GM06990 (cell line): ENCODE measurements around the gene GNAQ.

Experiments
- DNase-seq: peaks from one replicate; pipeline ENCODE4 v3.0.0-alpha.2; 2011; ENCODE audit not compliant: insufficient read length; ENCODE audit errors: extremely low read depth
- H3K27me3 ChIP-seq: replicated peaks from 2 replicates; pipeline ENCODE4 v1.6.0; 2011; ENCODE audit warnings: low read length; ENCODE audit not compliant: control insufficient read depth, insufficient read depth
- H3K36me3 ChIP-seq: 2 replicates; pipeline ENCODE4 v1.5.1; 2011; ENCODE audit warnings: low read length; ENCODE audit not compliant: control insufficient read depth, insufficient read depth
- H3K4me3 ChIP-seq: replicated peaks from 2 replicates; pipeline ENCODE4 v1.5.1; 2011; ENCODE audit warnings: low read depth, mild to moderate bottlenecking, control low read depth, low read length
- CTCF ChIP-seq: IDR thresholded peaks from 2 replicates; pipeline ENCODE4 v1.5.1; 2011; ENCODE audit warnings: low read length, control low read depth, mild to moderate bottlenecking, inconsistent platforms; ENCODE audit not compliant: insufficient read depth, poor library complexity, severe bottlenecking

The GNAQ gene

GRCh38 chr9:77810047-77810446 lies 221.6 kb downstream of the GNAQ start:
- TF ChIP-seq CTCF: no peak
- no peak for DNase-seq
- H3K4me3 ChIP-seq: no peak overlapping the region
- no peaks in the 10 kb centered on the region for H3K27me3 ChIP-seq
- H3K36me3 ChIP-seq: no peaks in the 10 kb centered on the region

DNA sequence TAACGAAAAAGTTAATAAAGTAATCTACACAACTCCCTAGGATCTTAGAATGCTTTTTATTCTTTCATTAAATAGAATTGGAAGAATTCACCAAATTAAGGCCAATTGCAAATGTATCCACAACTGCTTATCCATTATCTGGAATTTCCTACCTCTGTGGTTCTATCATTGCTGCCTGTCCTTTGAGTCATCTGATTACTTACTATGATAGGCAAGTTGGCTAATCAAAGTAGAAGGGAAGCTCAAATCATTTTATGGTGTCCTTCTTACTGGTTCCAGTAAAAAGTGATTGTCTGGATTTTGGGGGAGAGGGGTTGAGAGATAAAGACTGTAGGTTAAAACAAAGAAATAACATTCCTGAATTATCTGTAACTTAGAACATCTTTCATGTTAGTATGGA lies 222.1 kb downstream of the GNAQ start:
- Histone ChIP-seq H3K27me3 (no peaks in the 10 kb centered on the region), H3K4me3 (no peak overlapping the region), H3K36me3 (no peaks in the 10 kb centered on the region)
- no peak for DNase-seq
- no peak for TF ChIP-seq CTCF

GRCh38 chr9:77808751-77809081 lies 222.9 kb downstream of the GNAQ start:
- no peak for TF ChIP-seq CTCF
- H3K27me3 ChIP-seq: no peaks in the 10 kb centered on the region
- H3K4me3 ChIP-seq: no peak overlapping the region
- no peaks in the 10 kb centered on the region for H3K36me3 ChIP-seq
- no peak for DNase-seq

- H3K4me3 ChIP-seq: no peak overlapping the region
- no peaks in the 10 kb centered on the region for H3K36me3 ChIP-seq
- DNase-seq: no peak
- no peak for TF ChIP-seq CTCF
- no peaks in the 10 kb centered on the region for H3K27me3 ChIP-seq
Measured at GRCh38 chr9:77807846-77808750, 223.5 kb downstream of the GNAQ start.

DNA sequence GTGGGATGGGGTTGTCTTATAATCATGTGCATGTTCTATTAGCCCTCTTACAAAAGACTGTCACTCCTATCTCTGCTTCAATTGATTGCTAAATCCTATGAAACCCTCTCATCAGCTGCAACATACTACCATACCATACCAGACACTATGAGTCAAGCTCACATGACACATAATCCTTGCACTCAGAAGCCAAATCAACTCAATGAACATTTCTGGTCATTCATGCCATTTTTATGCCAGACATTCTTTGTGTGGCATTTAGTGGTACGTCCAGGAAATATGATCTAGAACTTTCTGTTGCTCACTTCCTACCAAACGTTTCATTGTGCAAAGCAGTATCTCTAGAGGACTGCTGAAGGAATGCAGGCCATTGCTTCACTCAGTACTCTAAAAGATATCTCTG lies 224.3 kb downstream of the GNAQ start:
- H3K36me3 ChIP-seq: no peaks in the 10 kb centered on the region
- TF ChIP-seq CTCF: no peak

More for the DNA sequence above, 224.3 kb downstream of the GNAQ start:
- no peak for DNase-seq
- Histone ChIP-seq H3K4me3 (no peak overlapping the region), H3K27me3 (no peaks in the 10 kb centered on the region)
